Chondrocyte (in vitro differentiated cells): ENCODE results near the gene EXD3. TPM values are rescaled to one million over a fixed set of nuclear protein-coding genes. Genes with fewer than 3 reads are reported as not detected.

Source experiments
- DNase-seq: peaks from one replicate; pipeline ENCODE4 v3.0.0; 2021; ENCODE audit warnings: mixed read lengths, low spot score
- H3K27ac Mint-ChIP-seq: one replicate; pipeline ENCODE4 v1.8.0; 2021; ENCODE audit warnings: mild to moderate bottlenecking, moderate library complexity, mixed read lengths; ENCODE audit not compliant: unreplicated experiment
- H3K27me3 Mint-ChIP-seq: 2 replicates; pipeline ENCODE4 v1.8.0; 2021; ENCODE audit warnings: low read depth, mixed read lengths
- H3K36me3 Mint-ChIP-seq: 2 replicates; pipeline ENCODE4 v1.8.0; 2021; ENCODE audit warnings: low read depth, mixed read lengths
- H3K4me1 Mint-ChIP-seq: 2 replicates; pipeline ENCODE4 v1.8.0; 2021; ENCODE audit warnings: low read depth, mild to moderate bottlenecking, mixed read lengths
- H3K4me3 Mint-ChIP-seq: one replicate; pipeline ENCODE4 v1.8.0; 2021; ENCODE audit warnings: mild to moderate bottlenecking, moderate library complexity, mixed read lengths; ENCODE audit not compliant: unreplicated experiment
- H3K9me3 Mint-ChIP-seq: 2 replicates; pipeline ENCODE4 v1.8.0; 2021; ENCODE audit warnings: low read depth, mixed read lengths
- total RNA-seq: library from RNA; stranded (reverse); gene quantifications from 3 replicates; pipeline ENCODE4 v1.2.1, GENCODE V29; 2021
- TF ChIP-seq, protein P1 (sequence below): fragments of 200-600 bp; sonication (generic); IDR thresholded peaks from 2 replicates; pipeline ENCODE4 v1.5.0; 2021; ENCODE audit warnings: antibody characterized with exemption, mild to moderate bottlenecking, moderate library complexity

The EXD3 gene
- total RNA-seq, 1 donor from 2014 or later, result 11.6 TPM

DNA sequence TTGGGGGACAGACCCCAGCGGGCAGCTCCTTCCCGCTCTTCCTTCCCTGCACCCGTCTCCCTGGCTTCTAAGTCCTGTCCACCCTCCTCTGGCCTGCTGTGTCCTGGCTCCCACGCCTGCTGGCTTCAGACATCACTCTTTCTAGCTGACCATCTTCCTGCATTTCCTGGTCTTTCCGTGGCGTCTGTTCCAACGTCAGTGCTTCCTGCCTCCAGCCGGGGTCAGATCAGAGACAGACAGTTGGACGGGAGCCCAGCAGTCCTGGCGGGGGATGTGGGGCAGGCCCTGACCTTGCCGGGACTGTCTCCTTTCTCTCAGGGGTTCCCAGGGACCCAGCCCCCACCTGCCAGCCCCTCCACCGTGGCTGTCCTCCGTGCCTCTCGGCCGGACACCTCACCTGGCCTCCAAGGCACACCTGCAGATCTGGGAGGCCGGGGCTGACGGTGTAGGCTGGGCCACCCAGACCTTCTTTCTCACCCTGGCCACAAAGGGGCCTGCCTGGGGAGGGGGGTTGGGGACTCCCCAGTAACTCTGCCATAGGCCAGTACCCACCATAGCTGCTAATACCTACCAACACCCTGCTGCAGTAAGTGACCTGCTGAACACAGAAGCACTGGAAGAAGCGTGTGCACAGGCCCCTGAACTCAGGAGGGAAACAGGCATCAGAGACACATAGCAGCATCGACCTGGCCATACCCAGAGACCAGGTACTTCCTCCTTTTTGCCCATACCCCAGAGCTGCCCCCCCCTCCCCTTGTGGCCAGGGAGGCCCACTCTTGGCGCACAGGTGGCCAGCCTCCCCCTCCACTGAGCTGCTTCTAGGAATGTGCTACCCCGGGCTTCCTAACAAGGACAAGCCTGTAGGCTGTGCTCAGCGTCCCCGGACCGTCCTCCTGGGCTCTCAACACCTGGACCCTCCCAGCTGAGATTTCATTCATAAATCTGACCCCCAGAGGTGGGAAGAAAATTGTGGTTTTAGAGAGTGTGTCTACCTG, 126.0 kb downstream of the EXD3 start:
- Mint-ChIP-seq H3K4me3 (peak overlapping the region; percentile 70), H3K27ac (peak overlapping the region; percentile 90), H3K36me3 (no peaks in the 10 kb centered on the region), H3K27me3 (peaks cover 2% of the 10 kb centered on the region), H3K4me1 (peaks cover 21% of the 10 kb centered on the region), H3K9me3 (no peaks in the 10 kb centered on the region)
- TF ChIP-seq, protein P1, sequence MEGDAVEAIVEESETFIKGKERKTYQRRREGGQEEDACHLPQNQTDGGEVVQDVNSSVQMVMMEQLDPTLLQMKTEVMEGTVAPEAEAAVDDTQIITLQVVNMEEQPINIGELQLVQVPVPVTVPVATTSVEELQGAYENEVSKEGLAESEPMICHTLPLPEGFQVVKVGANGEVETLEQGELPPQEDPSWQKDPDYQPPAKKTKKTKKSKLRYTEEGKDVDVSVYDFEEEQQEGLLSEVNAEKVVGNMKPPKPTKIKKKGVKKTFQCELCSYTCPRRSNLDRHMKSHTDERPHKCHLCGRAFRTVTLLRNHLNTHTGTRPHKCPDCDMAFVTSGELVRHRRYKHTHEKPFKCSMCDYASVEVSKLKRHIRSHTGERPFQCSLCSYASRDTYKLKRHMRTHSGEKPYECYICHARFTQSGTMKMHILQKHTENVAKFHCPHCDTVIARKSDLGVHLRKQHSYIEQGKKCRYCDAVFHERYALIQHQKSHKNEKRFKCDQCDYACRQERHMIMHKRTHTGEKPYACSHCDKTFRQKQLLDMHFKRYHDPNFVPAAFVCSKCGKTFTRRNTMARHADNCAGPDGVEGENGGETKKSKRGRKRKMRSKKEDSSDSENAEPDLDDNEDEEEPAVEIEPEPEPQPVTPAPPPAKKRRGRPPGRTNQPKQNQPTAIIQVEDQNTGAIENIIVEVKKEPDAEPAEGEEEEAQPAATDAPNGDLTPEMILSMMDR, result no peak
- DNase-seq, result no peak

DNA sequence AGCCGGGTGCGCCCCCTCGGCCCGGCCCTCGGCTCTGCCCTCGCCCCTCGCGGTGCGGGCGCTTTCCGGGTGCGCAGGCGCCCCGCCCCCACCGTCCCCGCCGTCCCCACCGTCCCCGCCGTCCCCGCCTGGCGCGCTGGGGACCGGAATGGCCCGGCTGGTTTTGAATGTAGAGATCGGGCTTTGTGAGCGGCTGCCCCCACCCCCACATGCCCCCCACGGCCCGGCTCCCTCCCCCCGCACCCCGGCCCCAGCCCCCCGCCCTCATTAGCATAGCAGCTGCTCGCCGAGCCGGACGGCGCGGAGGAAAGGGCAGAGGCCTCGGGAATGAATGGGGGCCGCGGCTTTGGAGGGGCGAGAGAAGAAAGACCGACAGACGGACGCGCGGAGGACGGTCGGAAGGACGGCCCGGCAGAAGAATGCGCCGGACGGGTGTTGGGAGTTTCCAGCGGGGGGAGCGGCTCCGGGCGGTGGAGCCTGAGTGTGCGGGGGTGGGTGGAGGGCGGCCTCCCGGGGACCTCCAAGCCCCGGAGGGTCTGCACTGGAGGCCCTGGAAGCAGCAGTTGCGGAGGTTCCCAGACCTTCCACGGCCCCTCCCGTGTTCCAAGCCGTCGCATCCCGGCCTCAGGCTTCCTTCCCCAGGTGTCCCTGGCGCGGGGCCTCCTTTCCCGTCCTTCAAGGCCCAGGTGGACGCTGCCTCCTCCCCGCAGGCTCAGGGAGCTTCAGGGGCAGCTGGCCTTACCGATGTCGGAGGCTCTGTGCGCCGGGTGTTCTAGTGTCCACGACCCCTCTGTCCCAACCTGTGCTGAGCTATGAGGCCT, 126.9 kb downstream of the EXD3 start:
- H3K4me1 Mint-ChIP-seq, result peaks cover 21% of the 10 kb centered on the region
- peak overlapping the region; percentile 70 for H3K4me3 Mint-ChIP-seq
- TF ChIP-seq, protein P1, result no peak
- H3K27me3 Mint-ChIP-seq, result peaks cover 2% of the 10 kb centered on the region
- no peak for DNase-seq
- H3K36me3 Mint-ChIP-seq, result no peaks in the 10 kb centered on the region
- no peaks in the 10 kb centered on the region for H3K9me3 Mint-ChIP-seq
- H3K27ac Mint-ChIP-seq, result peak overlapping the region; percentile 90

DNA sequence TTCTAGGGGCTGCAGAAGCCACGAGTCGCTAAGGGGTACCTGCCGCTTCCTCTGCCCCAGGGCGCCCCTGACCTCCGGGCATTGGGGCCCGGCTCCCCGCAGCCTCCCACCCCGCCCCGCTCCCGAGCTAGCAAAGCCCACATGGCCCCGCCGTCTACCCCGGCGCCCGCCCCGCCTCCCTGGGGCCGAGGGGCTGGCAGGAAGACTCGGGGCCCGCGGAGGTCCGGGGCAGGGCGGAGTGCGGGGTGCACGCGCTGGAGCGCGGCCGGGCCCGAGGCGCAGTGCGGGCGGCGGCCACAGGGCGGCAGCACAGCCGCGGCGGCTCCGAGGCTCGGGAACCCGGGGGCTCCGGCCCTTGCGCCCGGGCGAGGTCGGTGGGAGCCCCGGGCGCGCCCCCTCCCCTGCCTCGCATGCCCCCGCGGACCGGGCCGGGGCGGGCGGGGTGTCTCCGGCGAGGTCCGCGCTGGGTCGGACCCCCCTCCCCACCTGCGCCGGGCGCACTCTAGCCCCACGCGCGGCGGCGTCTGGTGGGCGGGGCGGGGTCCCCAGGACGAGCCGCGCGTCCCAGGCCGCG, 127.6 kb downstream of the EXD3 start:
- H3K4me3 Mint-ChIP-seq, result no peak overlapping the region
- no peak for DNase-seq
- H3K9me3 Mint-ChIP-seq, result no peaks in the 10 kb centered on the region
- H3K36me3 Mint-ChIP-seq, result no peaks in the 10 kb centered on the region
- H3K27ac Mint-ChIP-seq, result no peak overlapping the region
- TF ChIP-seq, protein P1, result peak; percentile 75
- H3K4me1 Mint-ChIP-seq, result peaks cover 16% of the 10 kb centered on the region
- H3K27me3 Mint-ChIP-seq, result peaks cover 2% of the 10 kb centered on the region

DNA sequence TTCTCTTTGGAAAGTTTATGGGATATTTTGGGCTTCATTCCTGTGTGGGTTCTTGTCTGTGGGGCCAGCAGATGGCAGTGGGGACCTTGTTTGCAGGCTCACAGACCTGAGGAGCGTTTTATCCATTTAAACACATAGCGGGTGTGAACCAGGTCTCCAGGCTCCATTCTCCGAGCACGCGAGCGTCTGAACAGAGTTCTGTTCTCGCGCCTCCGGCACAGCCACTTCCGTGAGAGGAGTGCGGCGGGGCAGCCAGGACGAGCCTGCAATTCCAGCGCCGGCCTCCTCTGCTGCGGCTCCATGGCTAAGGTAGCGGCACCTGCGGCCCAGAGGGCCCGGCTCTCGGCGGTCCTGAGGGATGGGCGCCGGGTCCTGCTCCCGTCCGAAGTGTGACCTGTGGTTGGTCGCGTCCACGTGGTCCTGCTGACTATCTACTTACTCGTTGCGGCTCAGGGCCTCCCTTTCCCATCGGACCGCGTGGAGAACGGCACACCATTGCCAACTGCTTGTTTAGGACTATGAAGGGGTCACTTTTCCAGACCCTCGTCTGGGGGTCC, 128.2 kb downstream of the EXD3 start:
- TF ChIP-seq, protein P1, result peak; percentile 64
- Mint-ChIP-seq H3K4me3 (no peak overlapping the region), H3K27ac (no peak overlapping the region), H3K9me3 (no peaks in the 10 kb centered on the region), H3K36me3 (no peaks in the 10 kb centered on the region), H3K27me3 (peaks cover 2% of the 10 kb centered on the region), H3K4me1 (peaks cover 13% of the 10 kb centered on the region)
- DNase-seq, result no peak
